HepG2 (cell line): ENCODE measurements around the gene SOAT2. TPM values are rescaled to one million over a fixed set of nuclear protein-coding genes. Genes with fewer than 3 reads are reported as not detected.

Experiments used
- HCFC1 ChIP-seq: fragments of 150-350 bp; IDR thresholded peaks from 2 replicates; pipeline ENCODE4 v1.6.1; 2014; ENCODE audit warnings: low read depth, low read length
- LBX2 ChIP-seq: sonication (generic); formaldehyde crosslinking; IDR thresholded peaks from 2 replicates; pipeline ENCODE4 v1.5.0; 2020; ENCODE audit warnings: missing genetic modification reagents, mild to moderate bottlenecking, borderline replicate concordance
- NFATC3 ChIP-seq: sonication (generic); formaldehyde crosslinking; IDR thresholded peaks from 2 replicates; pipeline ENCODE4 v1.5.1; 2020; ENCODE audit warnings: mild to moderate bottlenecking, missing genetic modification reagents
- PITX1 ChIP-seq: sonication (generic); formaldehyde crosslinking; IDR thresholded peaks from 2 replicates; pipeline ENCODE4 v1.5.1; 2020; ENCODE audit warnings: mild to moderate bottlenecking, missing genetic modification reagents
- RFX5 ChIP-seq: IDR thresholded peaks from 2 replicates; pipeline ENCODE4 v1.6.1; 2011; ENCODE audit warnings: low read depth, low read length, improper control_type of control experiment
- SETDB1 ChIP-seq: sonication (generic); formaldehyde crosslinking; IDR thresholded peaks from 2 replicates; pipeline ENCODE4 v1.5.1; 2020; ENCODE audit warnings: missing genetic modification reagents, mild to moderate bottlenecking, borderline replicate concordance
- TAF15 ChIP-seq: fragments of 200-400 bp; formaldehyde crosslinking; IDR thresholded peaks from one replicate; pipeline ENCODE4 v1.6.1; 2018; ENCODE audit warnings: mild to moderate bottlenecking, low read depth, low read length; ENCODE audit not compliant: poor library complexity, severe bottlenecking
- TEF ChIP-seq: sonication (generic); formaldehyde crosslinking; IDR thresholded peaks from 2 replicates; pipeline ENCODE4 v1.5.0; 2020; ENCODE audit warnings: missing genetic modification reagents
- ZFP36L2 ChIP-seq: sonication (generic); formaldehyde crosslinking; IDR thresholded peaks from 2 replicates; pipeline ENCODE4 v1.4.0; 2020; ENCODE audit warnings: missing genetic modification reagents
- ZNF205 ChIP-seq: IDR thresholded peaks from 2 replicates; pipeline ENCODE4 v1.6.1; 2018; ENCODE audit warnings: missing biosample characterization, missing genetic modification reagents
- ZNF24 ChIP-seq: fragments of 450-650 bp; IDR thresholded peaks from 2 replicates; pipeline ENCODE4 v1.6.1; 2017; ENCODE audit warnings: antibody characterized with exemption, mild to moderate bottlenecking
- ZNF274 ChIP-seq: sonication (generic); formaldehyde crosslinking; IDR thresholded peaks from 2 replicates; pipeline ENCODE4 v1.5.1; 2020; ENCODE audit warnings: mild to moderate bottlenecking, missing genetic modification reagents
- ZNF343 ChIP-seq: sonication (generic); formaldehyde crosslinking; IDR thresholded peaks from 2 replicates; pipeline ENCODE4 v1.4.0; 2020; ENCODE audit warnings: mild to moderate bottlenecking, missing genetic modification reagents
- ZNF407 ChIP-seq: sonication (generic); formaldehyde crosslinking; IDR thresholded peaks from one replicate; pipeline ENCODE4 v1.5.1; 2020; ENCODE audit warnings: mild to moderate bottlenecking, missing genetic modification reagents; ENCODE audit errors: not compliant biosample characterization
- ZNF598 ChIP-seq: sonication (generic); formaldehyde crosslinking; IDR thresholded peaks from 2 replicates; pipeline ENCODE4 v1.5.1; 2020; ENCODE audit warnings: mild to moderate bottlenecking, missing genetic modification reagents, borderline replicate concordance
- ZNF670 ChIP-seq: sonication (generic); formaldehyde crosslinking; IDR thresholded peaks from 2 replicates; pipeline ENCODE4 v1.8.0; 2022; ENCODE audit warnings: mild to moderate bottlenecking, missing genetic modification reagents, borderline replicate concordance
- ZSCAN12 ChIP-seq: sonication (generic); formaldehyde crosslinking; IDR thresholded peaks from 2 replicates; pipeline ENCODE4 v1.9.0; 2021; ENCODE audit warnings: mild to moderate bottlenecking, missing genetic modification reagents
- polyA plus RNA-seq, 8 experiments: library from polyadenylated mRNA; depleted of rRNA in 3 of 8; stranded (reverse) in 7 of 8; unstranded in 1 of 8; fragments of >200 nt; fragmentation: Illumina TruSeq in 4 of 8; extraction: Trizol in 4 of 8; gene quantifications; 2 replicates each; pipeline versions ENCODE4 v1.2.1 to v1.2.3, GENCODE V29; 2011 to 2016; ENCODE audit warnings: low read depth in 4 of 8, missing spikeins in 1 of 8, mixed read lengths in 1 of 8; ENCODE audit not compliant: insufficient read depth in 1 of 8
- total RNA-seq, 5 experiments: library from RNA; depleted of rRNA; stranded (reverse); fragments of >200 nt; fragmentation: Illumina TruSeq; extraction: Trizol; gene quantifications; 2 replicates each; pipeline ENCODE4 v1.2.3, GENCODE V29; 2016; ENCODE audit warnings: low read depth in 1 of 5
- TF ChIP-seq, protein P1 (sequence below): sonication (generic); IDR thresholded peaks from 2 replicates; pipeline ENCODE4 v1.6.1; 2016; ENCODE audit warnings: low read depth, borderline replicate concordance

The SOAT2 gene
- total and polyA plus RNA-seq, 2 of the 13 experiments (the other 11 are each of a cell fraction or from before 2014, with no cell fraction given), result 14.9 to 108 TPM

GRCh38 chr12:53078425-53079225 lies 24.7 kb upstream of the SOAT2 start (continued):
- TF ChIP-seq TEF, result 0 out of 2 replicates have a peak, but pooled peaks have one; percentile 14
- TF ChIP-seq SETDB1 (CRISPR knock-in tag), result no peak
- TF ChIP-seq LBX2, result no peak
- TF ChIP-seq ZNF205 (CRISPR knock-in tag), result no peak
- TF ChIP-seq, protein P1, sequence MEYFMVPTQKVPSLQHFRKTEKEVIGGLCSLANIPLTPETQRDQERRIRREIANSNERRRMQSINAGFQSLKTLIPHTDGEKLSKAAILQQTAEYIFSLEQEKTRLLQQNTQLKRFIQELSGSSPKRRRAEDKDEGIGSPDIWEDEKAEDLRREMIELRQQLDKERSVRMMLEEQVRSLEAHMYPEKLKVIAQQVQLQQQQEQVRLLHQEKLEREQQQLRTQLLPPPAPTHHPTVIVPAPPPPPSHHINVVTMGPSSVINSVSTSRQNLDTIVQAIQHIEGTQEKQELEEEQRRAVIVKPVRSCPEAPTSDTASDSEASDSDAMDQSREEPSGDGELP, result no peak
- 0 out of 2 replicates have a peak, but pooled peaks have one; percentile 5 for TF ChIP-seq ZNF274 (CRISPR knock-in tag)
- no peak for TF ChIP-seq ZNF343 (CRISPR knock-in tag)
- no peak for TF ChIP-seq ZNF407
- no peak for TF ChIP-seq HCFC1
- no peak for TF ChIP-seq NFATC3
- no peak for TF ChIP-seq ZNF24
- TF ChIP-seq RFX5, result no peak
- 0 out of 2 replicates have a peak, but pooled peaks have one; percentile 64 for TF ChIP-seq ZNF670
- TF ChIP-seq PITX1 (CRISPR knock-in tag), result 0 out of 2 replicates have a peak, but pooled peaks have one; percentile 3
- TF ChIP-seq TAF15, result no peak
- no peak for TF ChIP-seq ZSCAN12 (CRISPR knock-in tag)
- TF ChIP-seq ZFP36L2 (CRISPR knock-in tag), result no peak
- no peak for TF ChIP-seq ZNF598 (CRISPR knock-in tag)
